GM18951 (cell line): ENCODE data around the gene PDCL2.

Source experiments
- POLR2A ChIP-seq: IDR thresholded peaks from 4 replicates; pipeline ENCODE4 v1.6.1; 2011; ENCODE audit warnings: mild to moderate bottlenecking; ENCODE audit not compliant: insufficient read length, insufficient read depth; ENCODE audit errors: extremely low read depth
- in situ Hi-C: fragments of 300-500 bp; cut with MboI; formaldehyde crosslinking; loops from one replicate; pipeline ENCODE4 v1.12.0; 2022; ENCODE audit warnings: low sequenced_read_pairs, mixed read lengths, inconsistent platforms; ENCODE audit not compliant: unreplicated experiment

The PDCL2 gene

DNA sequence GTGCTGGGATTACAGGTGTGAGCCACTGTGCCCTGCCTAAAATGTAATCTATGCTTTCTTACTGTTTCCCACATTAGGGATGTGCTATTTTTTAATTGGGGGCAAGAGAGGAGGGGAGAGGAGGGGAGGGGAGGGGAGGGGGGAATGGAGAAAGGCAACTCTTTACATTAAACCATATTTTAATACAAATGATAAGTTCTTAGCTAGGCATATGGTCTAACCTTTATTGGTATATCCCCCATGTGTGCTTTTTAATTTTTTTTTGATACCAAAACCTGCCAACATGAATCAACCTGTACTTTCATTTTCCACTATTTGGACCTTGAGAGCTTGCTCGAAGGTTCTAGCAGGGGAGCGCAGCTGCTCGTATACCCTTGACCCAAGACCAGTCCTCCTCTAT lies 51.8 kb downstream of the PDCL2 start:
- in situ Hi-C loops = no loop called here
- no peak for TF ChIP-seq POLR2A

DNA sequence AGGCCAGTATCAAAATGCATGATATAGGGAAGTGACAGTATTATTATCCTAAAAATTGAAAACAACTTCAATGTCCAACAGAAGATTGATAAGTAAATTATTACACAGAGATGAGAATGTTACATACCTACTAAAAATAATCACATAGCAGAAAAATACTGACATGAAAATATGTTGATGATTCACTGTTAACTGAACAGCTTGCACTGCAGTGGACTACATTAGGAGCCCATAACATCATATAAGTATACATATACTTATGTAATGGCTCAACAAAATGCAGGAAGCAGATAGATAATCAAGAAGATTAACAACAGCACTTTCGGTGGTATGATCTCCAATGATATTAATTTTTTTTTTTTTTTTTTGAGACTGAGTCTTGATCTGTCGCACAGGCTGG lies 52.4 kb downstream of the PDCL2 start:
- in situ Hi-C loops = no loop called here
- no peak for TF ChIP-seq POLR2A

DNA sequence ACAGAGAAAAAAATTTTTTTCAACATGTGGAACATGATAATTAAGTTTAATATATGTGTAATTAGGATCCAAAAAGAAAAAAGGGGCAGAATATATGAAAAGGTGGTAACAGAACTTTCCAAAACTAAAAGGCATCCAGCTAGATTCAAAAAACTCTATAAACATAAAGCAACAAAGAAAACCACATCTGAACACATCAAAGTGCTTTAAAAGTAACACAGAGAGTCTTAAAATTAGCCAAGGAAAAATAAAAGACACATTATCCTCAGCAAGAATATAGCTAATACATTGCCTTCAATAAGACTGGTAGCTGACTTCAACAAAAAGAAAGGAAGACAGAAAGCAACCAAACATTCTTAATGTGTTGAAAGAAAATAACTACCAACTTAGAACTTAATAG lies 53.5 kb downstream of the PDCL2 start:
- in situ Hi-C loops = no loop called here
- TF ChIP-seq POLR2A = no peak

DNA sequence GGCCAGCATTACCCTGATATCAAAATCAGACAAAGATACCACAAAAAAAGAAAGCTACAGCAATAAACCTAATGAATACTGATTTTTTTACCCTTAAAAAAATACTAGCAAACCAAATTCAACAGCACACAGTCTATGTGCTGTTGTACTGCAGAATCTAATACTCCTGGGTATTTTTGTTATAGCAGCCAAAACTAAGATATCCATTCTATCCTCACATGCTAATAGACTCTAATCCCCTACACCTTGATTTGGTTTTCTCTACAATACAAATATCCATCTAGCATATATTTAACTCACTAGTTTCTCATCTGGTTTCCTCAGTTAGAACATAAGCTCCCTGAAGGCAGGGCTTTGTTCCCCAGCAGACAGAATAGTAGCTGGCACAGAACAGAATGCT lies 57.7 kb downstream of the PDCL2 start:
- in situ Hi-C loops = no loop called here
- TF ChIP-seq POLR2A = no peak

DNA sequence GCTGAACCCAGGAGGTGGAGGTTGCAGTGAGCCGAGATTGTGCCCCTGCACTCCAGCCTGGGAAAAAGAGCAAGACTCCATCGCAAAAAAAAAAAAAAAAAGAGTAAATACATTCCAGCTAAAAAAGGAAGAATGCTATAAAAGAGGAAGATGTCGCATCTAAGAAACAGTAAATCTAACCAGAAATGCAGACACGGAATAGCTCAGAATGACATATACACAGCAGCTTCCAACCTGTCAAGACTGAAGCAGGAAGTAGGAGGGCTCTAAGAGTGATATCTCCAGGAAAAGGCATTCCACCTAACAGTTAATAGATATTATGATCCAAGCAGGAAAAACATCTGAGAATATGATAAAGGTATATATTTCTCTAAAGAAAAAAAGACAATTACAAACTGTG lies 61.4 kb downstream of the PDCL2 start:
- in situ Hi-C loops = no loop called here
- no peak for TF ChIP-seq POLR2A

DNA sequence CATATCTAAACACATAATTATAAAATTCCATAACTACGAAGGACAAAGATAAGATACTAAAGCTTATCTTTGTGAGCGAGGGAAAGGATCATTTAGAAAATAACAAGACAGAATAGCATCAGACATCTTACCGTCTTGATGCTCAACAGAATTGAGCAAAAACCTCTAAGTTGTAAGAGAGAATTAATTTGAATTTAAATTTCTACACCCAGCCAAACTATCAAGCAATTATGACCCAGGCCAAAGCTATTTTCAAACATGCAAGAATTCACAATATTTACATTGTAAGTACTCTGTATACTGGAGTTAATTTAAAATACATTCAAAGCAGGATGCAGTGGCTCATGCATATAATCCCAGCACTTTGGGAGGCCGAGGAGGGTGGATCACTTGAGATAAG lies 61.9 kb downstream of the PDCL2 start:
- in situ Hi-C loops = no loop called here
- TF ChIP-seq POLR2A = no peak

DNA sequence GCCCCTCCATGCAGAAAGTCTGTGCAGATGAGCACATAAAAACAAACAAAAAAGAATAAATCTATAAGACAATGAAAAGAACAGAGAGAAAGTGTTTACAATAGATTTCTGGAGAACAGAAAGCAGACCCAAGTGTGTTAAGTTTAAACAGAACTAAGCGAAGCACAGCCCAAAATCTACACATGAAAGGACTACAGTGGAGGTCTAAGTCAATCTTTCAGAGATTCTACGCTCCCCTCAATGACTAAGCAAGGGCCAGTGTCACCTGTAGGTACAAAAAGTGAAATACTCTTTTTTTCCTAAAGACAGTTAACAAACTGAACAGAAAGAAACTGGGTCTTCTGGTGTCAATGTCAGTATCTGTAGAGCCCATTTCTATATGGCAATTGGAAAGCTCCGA lies 63.6 kb downstream of the PDCL2 start:
- no peak for TF ChIP-seq POLR2A
- in situ Hi-C loops = no loop called here

DNA sequence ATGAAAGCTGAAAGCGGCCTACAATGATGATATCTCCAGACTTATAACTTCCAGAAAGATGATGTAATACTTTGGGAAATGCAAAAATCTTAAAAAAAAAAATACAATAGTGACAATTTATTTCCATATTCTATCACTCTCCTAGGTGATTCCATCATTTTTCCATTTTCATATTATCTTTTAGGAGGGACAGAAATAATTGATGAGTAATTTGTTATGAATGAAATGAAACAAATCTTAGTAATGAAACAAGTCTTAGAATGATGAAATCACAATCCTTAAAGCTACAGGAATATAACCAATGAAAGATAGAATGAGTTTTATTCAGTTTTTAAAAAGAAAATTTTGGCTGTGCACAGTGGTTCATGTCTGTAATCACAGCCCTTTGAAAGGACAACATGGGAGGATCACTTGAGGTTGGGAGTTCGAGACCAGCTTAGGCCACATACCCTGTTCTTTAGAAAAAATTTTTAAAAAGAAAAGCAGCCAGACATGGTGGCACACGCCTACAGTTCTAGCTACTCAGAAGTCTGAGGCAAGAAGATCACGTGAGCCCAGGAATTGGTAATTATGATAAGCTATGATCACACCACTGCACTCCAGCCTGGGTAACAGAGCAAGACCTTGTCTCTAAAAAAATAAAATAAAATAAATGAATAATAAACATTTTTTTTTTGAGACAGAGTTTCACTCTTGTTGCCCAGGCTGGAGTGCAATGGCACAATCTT lies 67.0 kb downstream of the PDCL2 start:
- no peak for TF ChIP-seq POLR2A
- in situ Hi-C loops = no loop called here

DNA sequence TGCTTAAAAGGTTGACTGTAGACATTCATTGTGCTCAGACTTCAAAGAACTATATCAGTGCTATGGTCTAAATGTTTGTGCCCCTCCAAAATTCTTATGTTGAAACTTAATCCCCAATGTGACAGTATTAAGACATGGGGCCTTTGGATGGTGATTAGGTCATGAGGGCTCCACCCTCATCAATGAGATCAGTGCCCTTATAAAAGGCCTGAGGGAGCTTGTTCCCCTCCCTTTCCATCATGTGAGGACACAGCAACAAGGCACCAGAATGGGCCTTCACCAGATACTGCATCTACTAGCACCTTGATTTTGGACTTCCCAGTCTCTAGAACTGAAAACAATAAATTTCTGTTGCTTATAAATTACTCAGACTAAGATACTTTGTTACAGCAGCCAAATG lies 73.6 kb downstream of the PDCL2 start:
- in situ Hi-C loops = no loop called here
- TF ChIP-seq POLR2A = no peak

DNA sequence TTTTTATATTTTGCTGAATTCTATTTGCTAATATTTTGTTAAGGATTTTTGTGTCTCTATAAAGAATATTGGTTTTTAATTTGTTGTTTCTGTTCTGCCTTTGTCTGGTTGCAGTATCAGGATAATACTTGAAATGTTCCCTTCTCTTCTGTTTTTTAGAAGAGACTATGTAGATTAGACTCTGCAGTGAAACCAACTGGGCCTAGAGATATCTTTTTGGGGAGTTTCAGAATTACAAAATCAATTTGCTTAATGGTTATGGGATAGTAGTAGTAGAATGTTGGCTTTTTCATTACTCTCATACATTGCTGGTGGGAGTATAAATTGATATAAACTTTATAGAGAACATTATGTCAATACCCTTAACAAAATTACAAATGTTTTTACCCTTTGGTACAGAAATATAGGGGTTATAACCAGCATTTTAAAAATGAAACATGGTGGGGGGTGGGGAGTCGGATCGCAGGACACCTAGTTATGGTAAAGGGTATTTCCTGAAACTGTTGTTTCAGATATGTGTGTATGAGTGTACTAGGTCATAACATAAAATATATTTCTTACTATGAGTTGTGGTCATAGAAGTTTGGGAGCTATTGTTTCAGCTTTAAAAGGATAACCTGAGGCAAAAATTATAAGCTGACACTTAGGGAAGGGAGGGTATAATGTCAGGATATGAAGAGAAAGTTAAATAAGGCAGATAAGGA lies 74.4 kb downstream of the PDCL2 start:
- no peak for TF ChIP-seq POLR2A
- in situ Hi-C loops = no loop called here

DNA sequence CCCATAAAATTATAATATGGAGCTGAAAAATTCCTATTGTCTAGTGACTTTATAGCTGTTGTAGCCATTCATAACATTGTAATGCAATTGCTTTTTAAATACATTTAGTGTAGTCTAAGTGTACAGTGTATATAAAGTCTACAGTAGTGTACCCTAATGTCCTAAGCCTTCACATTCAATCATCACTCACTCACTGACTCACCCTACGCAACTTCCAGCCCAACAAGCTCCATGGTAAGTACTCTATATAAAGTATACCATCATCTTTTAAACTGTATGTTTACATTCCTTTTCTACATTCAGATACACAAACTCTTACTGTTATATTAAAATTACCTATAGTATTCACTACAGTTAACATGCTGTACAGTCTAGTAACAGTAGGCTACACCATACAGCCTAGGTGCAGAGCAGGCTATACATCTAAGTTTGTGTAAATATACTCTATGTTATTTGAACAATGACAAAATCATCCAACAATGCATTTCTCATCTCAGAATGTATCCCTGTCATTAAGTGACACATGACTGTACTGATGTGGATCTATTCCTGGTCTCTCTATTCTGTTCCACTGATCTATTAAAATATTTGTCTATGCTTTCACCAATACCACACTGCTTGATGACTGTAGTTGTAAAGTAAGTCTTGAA lies 79.0 kb downstream of the PDCL2 start:
- no peak for TF ChIP-seq POLR2A
- in situ Hi-C loops = no loop called here

DNA sequence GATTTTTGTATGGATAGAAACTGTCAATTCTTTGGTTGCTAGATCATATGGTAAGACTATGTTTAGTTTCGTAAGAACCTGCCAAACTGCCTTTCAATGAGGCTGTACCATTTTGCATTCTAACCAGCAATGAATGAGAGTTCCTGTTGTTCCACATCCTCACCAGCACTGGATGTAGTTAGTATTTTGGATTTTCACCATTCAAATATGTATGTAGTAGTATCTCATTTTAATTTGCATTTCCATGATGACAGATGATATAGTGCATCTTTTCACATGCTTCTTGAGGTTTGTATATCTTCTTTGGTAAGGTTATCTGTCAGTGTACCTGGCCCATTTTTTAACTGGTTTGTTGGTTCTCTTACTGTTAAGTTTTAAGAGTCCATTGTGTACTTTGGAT lies 80.0 kb downstream of the PDCL2 start:
- TF ChIP-seq POLR2A = no peak
- in situ Hi-C loops = no loop called here

DNA sequence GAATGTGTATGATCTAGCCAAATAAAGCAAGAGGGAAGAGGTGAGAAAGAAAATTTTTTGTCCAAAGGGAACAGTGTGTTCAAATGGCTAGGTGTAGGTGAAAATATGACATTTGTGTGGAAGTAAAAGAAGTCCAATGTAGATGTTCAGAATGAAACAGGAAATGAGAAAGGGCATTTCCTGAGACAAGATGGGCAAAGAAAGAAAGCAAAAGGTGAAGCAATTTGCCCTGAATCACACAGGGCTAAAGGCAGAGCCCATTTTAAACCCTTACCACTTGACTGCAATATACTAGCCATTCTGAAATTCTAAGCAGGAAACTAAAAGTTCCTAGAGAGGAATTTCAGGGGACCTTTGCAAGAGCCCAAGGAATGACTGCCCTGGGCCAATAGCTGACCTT lies 81.4 kb downstream of the PDCL2 start:
- no peak for TF ChIP-seq POLR2A
- in situ Hi-C loops = no loop called here

DNA sequence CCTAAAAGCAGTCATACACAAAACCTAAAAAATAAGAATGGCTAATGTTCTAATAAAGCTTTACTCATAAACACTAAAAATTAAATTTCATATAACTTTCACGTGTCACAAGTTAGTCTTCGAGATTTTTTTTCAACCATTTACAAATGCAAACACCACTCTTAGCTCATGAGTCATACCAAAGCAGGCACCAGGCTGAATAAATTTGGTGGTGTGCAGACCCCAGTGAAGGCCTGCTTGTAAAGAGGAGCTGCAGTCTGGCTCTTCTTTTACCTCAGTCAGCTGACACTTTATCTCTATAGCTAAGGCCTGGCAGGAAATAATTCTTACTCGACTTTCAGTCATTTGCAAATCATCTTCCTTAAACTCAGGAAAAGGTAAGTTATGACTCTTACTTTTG lies 82.8 kb downstream of the PDCL2 start:
- TF ChIP-seq POLR2A = no peak
- in situ Hi-C loops = no loop called here
